HG02678 (cell line): Measurements from ENCODE around the gene ITK.

Source experiments
- ATAC-seq: cut with Tn5 transposase; IDR thresholded peaks from one replicate; pipeline ENCODE4 v1.9.1; 2021; ENCODE audit warnings: mild to moderate bottlenecking, moderate library complexity; ENCODE audit not compliant: unreplicated experiment

The ITK gene

GRCh38 chr5:157303667-157304327 lies 123.2 kb downstream of the ITK start:
- no peak for ATAC-seq
